Mammary epithelial cell (primary cell): ENCODE measurements around the gene SLC25A25.

Source experiments
- EZH2 ChIP-seq: IDR thresholded peaks from 2 replicates; pipeline ENCODE4 v1.6.1; 2012; ENCODE audit warnings: low read length, inconsistent platforms, borderline replicate concordance
- TF ChIP-seq, protein P1 (sequence below), 2 donors: IDR thresholded peaks in 1 of 2; conservative IDR thresholded peaks in 1 of 2; 2 replicates each; pipeline ENCODE4 v1.5.1; 2011 to 2012; ENCODE audit warnings: inconsistent platforms in 2 of 2, low read length in 2 of 2, mild to moderate bottlenecking in 2 of 2, control low read depth in 1 of 2, low read depth in 1 of 2; ENCODE audit not compliant: insufficient read depth in 1 of 2; ENCODE audit errors: extremely low read depth in 1 of 2

DNA sequence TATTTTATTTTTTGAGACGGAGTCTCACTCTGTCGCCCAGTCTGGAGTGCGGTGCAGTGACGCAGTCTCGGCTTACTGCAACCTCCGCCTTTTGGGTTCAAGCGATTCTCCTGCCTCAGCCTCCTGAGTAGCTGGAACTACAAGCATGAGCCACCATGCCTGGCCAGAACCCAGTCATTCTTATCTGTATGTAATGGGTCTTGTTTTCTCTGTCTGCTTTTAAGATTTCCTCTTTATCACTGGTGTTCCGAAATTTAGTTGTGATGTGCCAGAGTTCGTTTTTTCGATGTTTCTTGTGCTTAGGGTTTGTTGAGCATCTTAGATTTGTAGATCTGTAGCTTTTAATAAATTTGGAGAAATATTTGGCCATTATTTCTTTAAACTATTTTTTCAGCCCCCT lies 19.2 kb downstream of the SLC25A25 start:
- no peak for TF ChIP-seq EZH2
- TF ChIP-seq, protein P1, sequence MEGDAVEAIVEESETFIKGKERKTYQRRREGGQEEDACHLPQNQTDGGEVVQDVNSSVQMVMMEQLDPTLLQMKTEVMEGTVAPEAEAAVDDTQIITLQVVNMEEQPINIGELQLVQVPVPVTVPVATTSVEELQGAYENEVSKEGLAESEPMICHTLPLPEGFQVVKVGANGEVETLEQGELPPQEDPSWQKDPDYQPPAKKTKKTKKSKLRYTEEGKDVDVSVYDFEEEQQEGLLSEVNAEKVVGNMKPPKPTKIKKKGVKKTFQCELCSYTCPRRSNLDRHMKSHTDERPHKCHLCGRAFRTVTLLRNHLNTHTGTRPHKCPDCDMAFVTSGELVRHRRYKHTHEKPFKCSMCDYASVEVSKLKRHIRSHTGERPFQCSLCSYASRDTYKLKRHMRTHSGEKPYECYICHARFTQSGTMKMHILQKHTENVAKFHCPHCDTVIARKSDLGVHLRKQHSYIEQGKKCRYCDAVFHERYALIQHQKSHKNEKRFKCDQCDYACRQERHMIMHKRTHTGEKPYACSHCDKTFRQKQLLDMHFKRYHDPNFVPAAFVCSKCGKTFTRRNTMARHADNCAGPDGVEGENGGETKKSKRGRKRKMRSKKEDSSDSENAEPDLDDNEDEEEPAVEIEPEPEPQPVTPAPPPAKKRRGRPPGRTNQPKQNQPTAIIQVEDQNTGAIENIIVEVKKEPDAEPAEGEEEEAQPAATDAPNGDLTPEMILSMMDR (conservative IDR thresholded peaks at IDR 0.05 in 1 of 2, IDR thresholded peaks at IDR 0.05 in 1 of 2; ENCODE audit: extremely low read depth in 1 of 2, insufficient read depth in 1 of 2, low read depth in 1 of 2, low read length in 2 of 2), result no peak
